Islet precursor cell (in vitro differentiated cells): ENCODE data around the gene CBLN3.
"Not testable (repeated sequence)": the region's sequence is repeated elsewhere in the genome, so short reads cannot be mapped to it uniquely, and the experiment has no call there.

Experiments
- DNase-seq: peaks from one replicate; pipeline ENCODE4 v3.0.0-alpha.2; 2018

Gene CBLN3

GRCh38 chr14:24399999-24400718 is 29.3 kb downstream of the CBLN3 start:
- no peak for DNase-seq

GRCh38 chr14:24399447-24399822 is 30.0 kb downstream of the CBLN3 start:
- DNase-seq, result no peak

- DNase-seq, result peak; percentile 87
These were observed 30.6 kb downstream of the CBLN3 start, which contains the start of gene NYNRIN for GRCh38 chr14:24398653-24399446. NYNRIN (plus strand) TSS chr14:24399003; CDS start chr14:24399247, 244 bp downstream.

- no peak for DNase-seq
These were observed 31.2 kb downstream of the CBLN3 start for GRCh38 chr14:24398293-24398652.

GRCh38 chr14:24397639-24398292 is 31.7 kb downstream of the CBLN3 start:
- no peak for DNase-seq

GRCh38 chr14:24395609-24396582 is 33.6 kb downstream of the CBLN3 start:
- DNase-seq, result no peak

GRCh38 chr14:24394275-24394674 is 35.2 kb downstream of the CBLN3 start:
- DNase-seq, result no peak

- no peak for DNase-seq
These were observed 37.0 kb downstream of the CBLN3 start for GRCh38 chr14:24392325-24393091.

- no peak for DNase-seq
These were observed 38.6 kb downstream of the CBLN3 start for GRCh38 chr14:24390701-24391468.

GRCh38 chr14:24389226-24389848 is 40.1 kb downstream of the CBLN3 start:
- DNase-seq, result no peak

GRCh38 chr14:24388474-24389179 is 40.8 kb downstream of the CBLN3 start:
- DNase-seq, result no peak

- DNase-seq, result not testable (repeated sequence)
These were observed 41.9 kb downstream of the CBLN3 start for GRCh38 chr14:24387579-24387978.

- no peak for DNase-seq
These were observed 42.5 kb downstream of the CBLN3 start for GRCh38 chr14:24387009-24387345.

GRCh38 chr14:24385524-24385923 is 43.9 kb downstream of the CBLN3 start:
- no peak for DNase-seq

GRCh38 chr14:24384169-24384568 is 45.3 kb downstream of the CBLN3 start:
- DNase-seq, result no peak

GRCh38 chr14:24382064-24382371 is 47.5 kb downstream of the CBLN3 start:
- no peak for DNase-seq

GRCh38 chr14:24381363-24382063 is 48.0 kb downstream of the CBLN3 start:
- no peak for DNase-seq

GRCh38 chr14:24379907-24380730 is 49.3 kb downstream of the CBLN3 start:
- no peak for DNase-seq
